HG03378 (cell line): ENCODE data around the gene TMEM182.

ENCODE experiments used
- ATAC-seq: cut with Tn5 transposase; IDR thresholded peaks from one replicate; pipeline ENCODE4 v1.9.1; 2021; ENCODE audit warnings: mild to moderate bottlenecking, moderate library complexity; ENCODE audit not compliant: unreplicated experiment

TMEM182 gene

GRCh38 chr2:102798181-102798580 is 36.4 kb downstream of the TMEM182 start:
- no peak for ATAC-seq

GRCh38 chr2:102801098-102801718 is 39.4 kb downstream of the TMEM182 start:
- ATAC-seq: no peak

- ATAC-seq: no peak
Observed at GRCh38 chr2:102801858-102802699, 40.2 kb downstream of the TMEM182 start.

GRCh38 chr2:102803041-102803896 is 41.4 kb downstream of the TMEM182 start:
- ATAC-seq: no peak

GRCh38 chr2:102803897-102804217 is 42.0 kb downstream of the TMEM182 start:
- ATAC-seq: no peak

- peak; percentile 87 for ATAC-seq
Observed at GRCh38 chr2:102806250-102806837, 44.5 kb downstream of the TMEM182 start.

GRCh38 chr2:102809291-102810189 is 47.7 kb downstream of the TMEM182 start:
- ATAC-seq: no peak

GRCh38 chr2:102815285-102815684 is 53.5 kb downstream of the TMEM182 start:
- no peak for ATAC-seq

GRCh38 chr2:102826904-102827303 is 65.1 kb downstream of the TMEM182 start:
- ATAC-seq: no peak

GRCh38 chr2:102832789-102833188 is 71.0 kb downstream of the TMEM182 start:
- ATAC-seq: no peak

GRCh38 chr2:102834523-102835273 is 72.9 kb downstream of the TMEM182 start:
- ATAC-seq: no peak

GRCh38 chr2:102837626-102838198 is 75.9 kb downstream of the TMEM182 start:
- ATAC-seq: no peak

GRCh38 chr2:102839668-102840388 is 78.0 kb downstream of the TMEM182 start:
- ATAC-seq: no peak

GRCh38 chr2:102841107-102841840 is 79.4 kb downstream of the TMEM182 start:
- ATAC-seq: no peak

GRCh38 chr2:102843764-102844443 is 82.1 kb downstream of the TMEM182 start:
- no peak for ATAC-seq

- ATAC-seq: no peak
Observed at GRCh38 chr2:102844911-102845310, 83.1 kb downstream of the TMEM182 start.

- no peak for ATAC-seq
Observed at GRCh38 chr2:102848366-102848839, 86.6 kb downstream of the TMEM182 start.
